CD4-positive, alpha-beta T cell treated with Interleukin-17A for 1 hour (primary cell): Measurements from ENCODE around the gene HDAC6.
"Not testable (repeated sequence)": the region's sequence is repeated elsewhere in the genome, so short reads cannot be mapped to it uniquely, and the experiment has no call there.

Experiments
- DNase-seq: peaks from one replicate; pipeline ENCODE4 v3.0.0-alpha.2; 2020

The HDAC6 gene

DNA sequence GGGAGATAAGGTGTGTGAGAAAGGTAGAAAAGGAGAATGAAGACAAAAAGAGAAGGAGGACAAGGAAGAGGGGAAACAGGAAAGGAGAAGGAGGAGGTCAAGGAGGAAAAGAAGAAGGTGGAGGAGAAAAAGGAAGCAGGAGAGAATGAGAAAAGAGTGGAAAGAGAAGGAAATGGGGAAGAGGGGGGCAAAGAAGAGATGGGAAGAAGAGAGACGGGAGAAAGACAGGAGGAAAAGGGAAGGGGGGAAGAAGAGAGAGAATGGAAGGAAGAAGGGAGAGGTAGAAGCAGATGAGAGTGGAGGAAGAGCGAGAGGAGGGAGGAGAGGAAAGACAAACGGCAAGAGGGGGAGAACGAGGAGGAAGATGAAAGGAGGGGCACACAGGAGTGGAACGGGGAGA, 11.4 kb upstream of the HDAC6 start:
- no peak for DNase-seq

- no peak for DNase-seq
These were observed 10.6 kb upstream of the HDAC6 start for GRCh38 chrX:48791063-48791820.

DNA sequence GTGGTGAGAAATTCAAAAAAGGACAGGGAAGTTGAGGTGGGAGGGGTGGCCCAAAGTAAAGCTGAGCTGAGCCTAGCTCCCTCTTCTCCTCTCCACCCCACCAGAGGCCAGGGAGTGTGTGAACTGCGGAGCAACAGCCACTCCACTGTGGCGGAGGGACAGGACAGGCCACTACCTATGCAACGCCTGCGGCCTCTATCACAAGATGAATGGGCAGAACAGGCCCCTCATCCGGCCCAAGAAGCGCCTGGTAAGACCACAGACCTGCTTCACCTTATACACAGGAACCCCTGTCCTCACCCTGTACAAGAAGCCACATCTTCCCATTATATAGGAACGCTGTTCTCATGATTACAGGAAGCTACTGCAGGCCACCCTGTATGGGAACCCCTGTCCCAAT, 9.6 kb upstream of the HDAC6 start:
- no peak for DNase-seq

- no peak for DNase-seq
These were observed 7.9 kb upstream of the HDAC6 start for GRCh38 chrX:48793935-48794334.

- no peak for DNase-seq
These were observed 7.4 kb upstream of the HDAC6 start for GRCh38 chrX:48794340-48794910.

- no peak for DNase-seq
These were observed 6.9 kb upstream of the HDAC6 start for GRCh38 chrX:48794911-48795515.

- DNase-seq = no peak
These were observed 3.5 kb upstream of the HDAC6 start for GRCh38 chrX:48798318-48798717.

GRCh38 chrX:48800574-48801279, 1.1 kb upstream of the HDAC6 start:
- no peak for DNase-seq

DNA sequence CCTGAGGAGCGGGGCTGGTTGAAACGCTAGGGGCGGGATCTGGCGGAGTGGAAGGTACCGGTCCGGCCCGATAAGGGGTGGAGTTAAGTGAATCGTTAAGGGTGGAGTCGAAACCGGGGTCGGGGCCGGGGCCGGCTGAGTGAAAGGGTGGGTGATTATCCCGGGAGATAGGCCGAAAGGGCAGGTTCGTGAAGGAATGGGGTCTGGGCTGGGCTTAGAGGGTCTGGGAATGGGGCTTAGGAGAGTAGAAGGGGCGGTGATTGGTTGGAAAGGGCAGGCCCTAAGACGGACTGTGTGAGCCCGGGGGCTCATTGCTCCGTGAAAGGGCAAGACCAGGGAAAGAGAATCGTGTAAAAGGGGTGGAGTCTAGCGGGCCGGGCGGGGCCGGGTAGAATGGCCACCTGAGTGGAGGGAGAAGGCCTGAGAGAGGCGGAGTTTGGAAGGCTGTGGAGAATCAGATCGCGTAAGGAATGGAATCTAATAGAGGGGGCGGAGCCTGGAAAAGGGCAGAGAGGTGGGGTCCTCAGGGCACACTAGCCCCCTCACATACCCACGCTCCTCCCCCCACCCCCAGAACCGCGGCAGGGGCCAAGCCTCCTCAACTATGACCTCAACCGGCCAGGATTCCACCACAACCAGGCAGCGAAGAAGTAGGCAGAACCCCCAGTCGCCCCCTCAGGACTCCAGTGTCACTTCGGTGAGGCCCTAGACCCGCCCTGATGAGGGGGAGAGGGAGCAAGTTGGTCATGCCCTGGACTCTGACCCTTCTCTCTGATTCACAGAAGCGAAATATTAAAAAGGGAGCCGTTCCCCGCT, 430 bp downstream of the HDAC6 start:
- DNase-seq = peak; percentile 72

GRCh38 chrX:48802905-48803200, 986 bp downstream of the HDAC6 start:
- no peak for DNase-seq

- no peak for DNase-seq
These were observed 4.2 kb downstream of the HDAC6 start for GRCh38 chrX:48806081-48806480.

GRCh38 chrX:48813644-48814043, 11.8 kb downstream of the HDAC6 start:
- no peak for DNase-seq

GRCh38 chrX:48814722-48815121, 12.9 kb downstream of the HDAC6 start:
- no peak for DNase-seq

DNA sequence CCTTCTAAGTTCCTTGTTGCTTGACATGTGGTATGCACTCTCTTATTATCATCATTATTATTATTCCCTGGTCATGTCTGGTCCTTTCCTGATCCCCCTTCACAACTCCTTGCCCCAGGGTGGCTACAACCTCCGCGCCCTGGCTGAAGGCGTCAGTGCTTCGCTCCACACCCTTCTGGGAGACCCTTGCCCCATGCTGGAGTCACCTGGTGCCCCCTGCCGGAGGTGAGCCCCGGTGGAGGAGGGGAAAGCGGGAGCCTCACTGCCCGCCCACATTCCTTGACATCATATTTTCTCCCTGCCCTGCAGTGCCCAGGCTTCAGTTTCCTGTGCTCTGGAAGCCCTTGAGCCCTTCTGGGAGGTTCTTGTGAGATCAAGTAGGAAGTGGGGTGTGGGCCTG, 13.4 kb downstream of the HDAC6 start:
- DNase-seq = no peak

DNA sequence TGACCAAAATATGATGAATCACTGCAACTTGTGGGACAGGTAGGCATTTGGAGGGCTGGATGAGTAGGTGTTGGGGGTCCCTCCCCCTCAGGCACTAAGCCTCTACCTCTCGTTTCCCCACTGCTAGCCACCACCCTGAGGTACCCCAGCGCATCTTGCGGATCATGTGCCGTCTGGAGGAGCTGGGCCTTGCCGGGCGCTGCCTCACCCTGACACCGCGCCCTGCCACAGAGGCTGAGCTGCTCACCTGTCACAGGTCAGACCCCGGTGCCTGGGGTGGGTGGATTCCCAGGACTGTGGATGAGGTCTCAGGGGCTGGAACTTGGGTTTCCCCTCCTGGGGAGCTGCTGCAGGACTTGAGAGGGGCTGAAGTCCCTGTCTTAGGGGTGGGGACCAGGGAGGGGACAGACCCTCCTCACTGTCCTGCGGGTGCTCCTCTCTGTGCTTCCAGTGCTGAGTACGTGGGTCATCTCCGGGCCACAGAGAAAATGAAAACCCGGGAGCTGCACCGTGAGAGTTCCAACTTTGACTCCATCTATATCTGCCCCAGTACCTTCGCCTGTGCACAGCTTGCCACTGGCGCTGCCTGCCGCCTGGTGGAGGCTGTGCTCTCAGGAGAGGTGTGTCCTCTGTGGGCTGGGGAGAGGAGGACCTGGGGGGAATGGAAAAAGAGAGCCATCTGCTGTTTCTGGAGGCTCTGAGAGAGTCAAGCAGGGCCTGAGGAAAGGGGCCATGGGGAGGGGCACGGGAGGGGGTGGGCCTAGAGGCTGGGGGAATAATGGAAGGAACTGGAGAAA, 14.3 kb downstream of the HDAC6 start:
- no peak for DNase-seq

GRCh38 chrX:48818098-48818497, 16.2 kb downstream of the HDAC6 start:
- no peak for DNase-seq

- no peak for DNase-seq
These were observed 17.0 kb downstream of the HDAC6 start for GRCh38 chrX:48818866-48819265.

GRCh38 chrX:48819394-48819793, 17.5 kb downstream of the HDAC6 start:
- not testable (repeated sequence) for DNase-seq

- DNase-seq = no peak
These were observed 21.2 kb downstream of the HDAC6 start for GRCh38 chrX:48823053-48823452.

- DNase-seq = no peak
These were observed 22.2 kb downstream of the HDAC6 start for GRCh38 chrX:48824066-48824465.

DNA sequence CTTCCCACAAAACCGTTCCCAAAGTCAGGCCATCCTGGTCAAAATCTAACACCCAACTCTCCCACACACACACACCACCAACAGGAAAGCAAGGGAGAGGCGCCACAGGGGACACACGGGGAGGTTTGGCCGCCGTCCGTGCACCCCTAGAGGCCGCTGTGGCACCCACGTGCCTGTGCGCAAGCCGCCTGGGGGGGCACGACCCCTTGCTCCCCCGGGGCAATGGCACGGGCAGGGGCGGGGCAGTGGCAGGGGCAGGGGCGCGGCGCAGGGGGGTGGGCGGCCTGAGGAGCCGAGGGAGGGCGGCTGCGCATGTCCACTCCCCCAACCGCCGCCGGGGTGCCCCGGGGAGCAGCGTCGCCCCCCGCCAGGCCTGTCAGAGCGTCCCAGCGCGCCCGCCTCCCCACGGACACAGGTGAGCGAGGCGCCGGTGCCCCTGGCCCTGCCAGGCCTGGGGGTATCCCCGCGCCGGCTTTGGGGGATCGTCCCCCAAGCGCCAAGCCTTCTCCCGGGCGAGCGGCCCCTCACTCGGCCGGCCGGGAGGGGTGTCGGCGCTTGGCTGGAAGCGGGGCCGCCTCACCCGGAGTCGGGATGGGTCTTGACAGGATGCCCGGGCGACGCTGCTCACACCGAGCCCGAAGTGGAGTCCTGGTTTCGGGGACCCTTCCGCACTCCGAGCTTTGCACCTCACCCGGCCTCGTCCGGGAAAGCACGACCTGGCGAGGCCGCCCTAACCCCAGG, 24.4 kb downstream of the HDAC6 start, which contains the start of gene ERAS:
ERAS (plus strand) TSS at position 379 of the 741 bp plus-strand sequence. CDS start 2,611 bp downstream, outside the sequence.
- DNase-seq = no peak
